ENCODE measurements around the gene LYPLA2. TPM values are rescaled to one million over a fixed set of nuclear protein-coding genes. Genes with fewer than 3 reads are reported as not detected.

LYPLA2 gene
- total RNA-seq, 4 donors from 2014 or later, result 23.1 to 110 (median 84.4) TPM

DNA sequence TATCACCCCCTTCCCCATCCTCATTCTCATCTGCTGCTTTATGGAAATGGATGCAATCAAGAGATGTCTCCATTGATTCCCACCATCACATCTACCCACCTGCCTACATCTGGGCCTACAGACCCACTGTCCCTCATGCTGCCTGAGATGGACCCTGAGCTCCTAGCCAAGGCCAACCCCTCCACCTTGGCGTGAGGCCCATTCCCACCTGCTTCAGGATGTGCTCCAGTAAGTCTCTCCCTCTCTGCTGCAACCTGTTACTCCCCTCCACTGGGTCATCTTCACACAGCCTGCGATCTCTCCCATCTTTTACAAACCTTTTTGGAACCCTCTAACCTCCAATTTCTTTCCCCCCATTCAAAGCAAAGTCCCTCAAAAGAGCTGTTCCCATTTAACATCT lies 14.1 kb downstream of the LYPLA2 start:
- Histone ChIP-seq H3K4me1 (peaks cover 9 to 16% (median 14%) of the 10 kb centered on the region in 4 donors), H3K27ac (no peak overlapping the region), H3K27me3 (no peaks in the 10 kb centered on the region), H3K36me3 (peaks cover 0 to 6% (median 0%) of the 10 kb centered on the region in 4 donors), H3K4me3 (no peak overlapping the region), H3K9me3 (no peaks in the 10 kb centered on the region)
- no peak for DNase-seq
- TF ChIP-seq POLR2AphosphoS5 (IDR thresholded peaks at IDR 0.05) (no peak), POLR2A (IDR thresholded peaks at IDR 0.05) (no peak), EP300 (IDR thresholded peaks at IDR 0.05; ENCODE audit: low read depth) (no peak)
- TF ChIP-seq, protein P1, sequence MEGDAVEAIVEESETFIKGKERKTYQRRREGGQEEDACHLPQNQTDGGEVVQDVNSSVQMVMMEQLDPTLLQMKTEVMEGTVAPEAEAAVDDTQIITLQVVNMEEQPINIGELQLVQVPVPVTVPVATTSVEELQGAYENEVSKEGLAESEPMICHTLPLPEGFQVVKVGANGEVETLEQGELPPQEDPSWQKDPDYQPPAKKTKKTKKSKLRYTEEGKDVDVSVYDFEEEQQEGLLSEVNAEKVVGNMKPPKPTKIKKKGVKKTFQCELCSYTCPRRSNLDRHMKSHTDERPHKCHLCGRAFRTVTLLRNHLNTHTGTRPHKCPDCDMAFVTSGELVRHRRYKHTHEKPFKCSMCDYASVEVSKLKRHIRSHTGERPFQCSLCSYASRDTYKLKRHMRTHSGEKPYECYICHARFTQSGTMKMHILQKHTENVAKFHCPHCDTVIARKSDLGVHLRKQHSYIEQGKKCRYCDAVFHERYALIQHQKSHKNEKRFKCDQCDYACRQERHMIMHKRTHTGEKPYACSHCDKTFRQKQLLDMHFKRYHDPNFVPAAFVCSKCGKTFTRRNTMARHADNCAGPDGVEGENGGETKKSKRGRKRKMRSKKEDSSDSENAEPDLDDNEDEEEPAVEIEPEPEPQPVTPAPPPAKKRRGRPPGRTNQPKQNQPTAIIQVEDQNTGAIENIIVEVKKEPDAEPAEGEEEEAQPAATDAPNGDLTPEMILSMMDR (IDR thresholded peaks at IDR 0.05), result no peak
- 96% methylated on average over 2 of the region's 2 CpGs; no CpG with 5 or more reads in 1 of the 2 donors for WGBS, 2 donors (ENCODE audit: low coverage in 1 of 2)
- in situ Hi-C loops (cut with MboI; ENCODE audit: low pct_ligation_motif_present in 1 of 4, low pct_unique_long_range_greater_than_20kb in 1 of 4, low sequenced_read_pairs in 3 of 4) (loop anchor here in 2 of 4 donors (10.0 to 25.0 kb wide), 2 partner anchors 60 to 107 kb away; partner anchors contain the start of genes CNR2 (in 1 of the 2) and FUCA1 (in 1 of the 2)), intact Hi-C loops (cut with DNase I; ENCODE audit: low total_unique reads) (loop anchor here (10.0 kb wide), 1 partner anchor 60 kb away; the partner anchor contains the start of gene FUCA1)

DNA sequence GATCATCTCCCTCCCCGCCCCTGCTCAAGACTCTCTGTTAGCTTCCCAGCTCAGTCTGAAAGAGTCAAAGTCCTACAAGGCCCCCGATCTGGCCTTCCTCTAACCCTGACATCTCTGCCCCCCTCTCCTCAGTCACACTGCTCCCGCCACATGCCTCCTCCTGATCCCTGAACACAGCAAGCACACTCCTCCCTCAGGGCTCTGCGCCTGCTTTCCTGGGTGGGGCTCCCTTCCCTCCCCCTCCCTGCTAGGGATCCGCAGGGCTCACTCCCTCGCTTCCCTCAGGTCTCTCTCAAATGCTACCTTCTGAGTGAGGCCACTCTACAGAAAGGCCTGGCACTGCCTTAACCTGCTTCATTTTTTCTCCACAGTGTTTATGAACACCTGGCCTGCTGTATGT lies 15.3 kb downstream of the LYPLA2 start:
- H3K27ac ChIP-seq, result no peak overlapping the region
- DNase-seq, result no peak
- in situ Hi-C loops (cut with MboI; ENCODE audit: low pct_ligation_motif_present in 1 of 4, low pct_unique_long_range_greater_than_20kb in 1 of 4, low sequenced_read_pairs in 3 of 4) (loop anchor here in 2 of 4 donors (10.0 to 25.0 kb wide), 2 partner anchors 59 to 106 kb away; partner anchors contain the start of genes CNR2 (in 1 of the 2) and FUCA1 (in 1 of the 2)), intact Hi-C loops (cut with DNase I; ENCODE audit: low total_unique reads) (loop anchor here (10.0 kb wide), 1 partner anchor 59 kb away; the partner anchor contains the start of gene FUCA1)
- no peaks in the 10 kb centered on the region for H3K27me3 ChIP-seq
- WGBS, 2 donors (ENCODE audit: low coverage in 1 of 2), result 77 to 80% methylated on average over 1 to 6 of the region's 6 CpGs
- peaks cover 0 to 6% (median 0%) of the 10 kb centered on the region in 4 donors for H3K36me3 ChIP-seq
- peaks cover 11 to 24% (median 22%) of the 10 kb centered on the region in 4 donors for H3K4me1 ChIP-seq
- H3K4me3 ChIP-seq, result no peak overlapping the region
- TF ChIP-seq POLR2A (IDR thresholded peaks at IDR 0.05), result no peak
- no peak for TF ChIP-seq EP300 (IDR thresholded peaks at IDR 0.05; ENCODE audit: low read depth)
- TF ChIP-seq, protein P1 (IDR thresholded peaks at IDR 0.05), result no peak
- no peak for TF ChIP-seq POLR2AphosphoS5 (IDR thresholded peaks at IDR 0.05)
- no peaks in the 10 kb centered on the region for H3K9me3 ChIP-seq

DNA sequence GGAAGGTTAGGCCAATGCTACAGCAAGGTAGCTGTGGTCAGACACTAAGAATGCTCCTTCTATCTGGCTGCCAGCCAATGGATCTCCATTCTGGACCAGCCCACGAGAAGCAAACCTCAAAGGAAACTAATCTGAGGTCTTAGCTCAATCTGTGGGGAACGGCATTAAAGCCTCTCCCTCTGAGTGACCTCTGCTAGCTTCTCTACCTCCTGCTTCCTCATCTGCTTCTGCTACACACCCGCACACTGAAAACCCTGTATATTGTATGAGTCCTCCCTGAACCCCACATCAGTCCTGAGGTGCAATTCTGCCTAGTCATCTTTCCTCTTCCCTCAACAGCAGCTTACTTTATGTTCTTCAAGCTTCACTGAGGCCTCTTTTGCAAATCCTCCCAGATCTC lies 16.5 kb downstream of the LYPLA2 start:
- Histone ChIP-seq H3K9me3 (no peaks in the 10 kb centered on the region), H3K4me3 (no peak overlapping the region), H3K27me3 (no peaks in the 10 kb centered on the region), H3K36me3 (peaks cover 0 to 6% (median 0%) of the 10 kb centered on the region in 4 donors), H3K27ac (no peak overlapping the region), H3K4me1 (peaks cover 5 to 19% (median 18%) of the 10 kb centered on the region in 4 donors)
- 60 to 75% methylated on average over 2 to 3 of the region's 3 CpGs for WGBS, 2 donors (ENCODE audit: low coverage in 1 of 2)
- DNase-seq, result no peak
- in situ Hi-C loops (cut with MboI; ENCODE audit: low pct_ligation_motif_present in 1 of 4, low pct_unique_long_range_greater_than_20kb in 1 of 4, low sequenced_read_pairs in 3 of 4) (loop anchor here in 2 of 4 donors (10.0 to 25.0 kb wide), 2 partner anchors 57 to 105 kb away; partner anchors contain the start of genes CNR2 (in 1 of the 2) and FUCA1 (in 1 of the 2)), intact Hi-C loops (cut with DNase I; ENCODE audit: low total_unique reads) (loop anchor here (10.0 kb wide), 1 partner anchor 57 kb away; the partner anchor contains the start of gene FUCA1)
- TF ChIP-seq POLR2A (IDR thresholded peaks at IDR 0.05) (no peak), EP300 (IDR thresholded peaks at IDR 0.05; ENCODE audit: low read depth) (no peak), POLR2AphosphoS5 (IDR thresholded peaks at IDR 0.05) (no peak)
- TF ChIP-seq, protein P1 (IDR thresholded peaks at IDR 0.05), result no peak

DNA sequence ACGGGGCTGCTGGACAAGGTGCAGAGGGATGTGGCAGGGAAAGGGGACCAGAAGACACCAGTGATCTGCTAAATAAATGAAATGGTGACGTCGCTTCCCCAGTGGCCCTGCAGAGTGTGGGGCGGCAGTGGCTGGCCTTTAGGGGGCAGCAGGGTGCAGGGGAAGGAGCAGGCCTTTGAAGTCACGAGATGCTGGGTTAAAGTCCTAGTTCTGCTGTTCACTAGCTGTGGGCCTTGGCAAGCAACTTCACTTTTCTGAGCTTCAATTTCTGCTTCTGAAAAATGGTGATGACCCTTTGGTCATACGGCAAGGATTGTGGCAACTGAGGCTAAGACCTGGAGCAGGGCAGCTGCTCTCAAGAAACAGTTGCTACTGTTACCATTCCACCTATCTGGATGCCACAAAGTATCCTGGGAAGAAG lies 18.8 kb downstream of the LYPLA2 start:
- Histone ChIP-seq H3K27ac (peak overlapping the region; percentile 57 to 74 (median 66)), H3K9me3 (no peaks in the 10 kb centered on the region), H3K27me3 (no peaks in the 10 kb centered on the region), H3K36me3 (peaks cover 0 to 16% (median 4%) of the 10 kb centered on the region in 4 donors), H3K4me3 (no peak overlapping the region), H3K4me1 (peaks cover 5 to 19% (median 18%) of the 10 kb centered on the region in 4 donors)
- TF ChIP-seq EP300 (IDR thresholded peaks at IDR 0.05; ENCODE audit: low read depth), result no peak
- no peak for TF ChIP-seq POLR2A (IDR thresholded peaks at IDR 0.05)
- TF ChIP-seq, protein P1 (IDR thresholded peaks at IDR 0.05), result peak; percentile 70 to 89 (median 85)
- TF ChIP-seq POLR2AphosphoS5 (IDR thresholded peaks at IDR 0.05), result peak in 2 of 3 donors; percentile 50 to 51
- WGBS, 2 donors (ENCODE audit: low coverage in 1 of 2), result 14 to 40% methylated on average over 1 to 6 of the region's 6 CpGs
- peak; percentile 89 for DNase-seq
- intact Hi-C loops (cut with DNase I; ENCODE audit: low total_unique reads), result loop anchor here (10.0 kb wide), 1 partner anchor 55 kb away; the partner anchor contains the start of gene FUCA1
- in situ Hi-C loops (cut with MboI; ENCODE audit: low pct_ligation_motif_present in 1 of 4, low pct_unique_long_range_greater_than_20kb in 1 of 4, low sequenced_read_pairs in 3 of 4), result loop anchor here in 2 of 4 donors (10.0 to 25.0 kb wide), 2 partner anchors 55 to 103 kb away; partner anchors contain the start of genes CNR2 (in 1 of the 2) and FUCA1 (in 1 of the 2)

Measured in transverse colon (tissue), 4 donors.